ENCODE measurements around the gene HK1. TPM values are rescaled to one million over a fixed set of nuclear protein-coding genes. Genes with fewer than 3 reads are reported as not detected.
"Not testable (repeated sequence)": the region's sequence is repeated elsewhere in the genome, so short reads cannot be mapped to it uniquely, and the experiment has no call there.

Gene HK1
- total RNA-seq, 2 experiments from 2014 or later: 118 to 123 TPM

DNA sequence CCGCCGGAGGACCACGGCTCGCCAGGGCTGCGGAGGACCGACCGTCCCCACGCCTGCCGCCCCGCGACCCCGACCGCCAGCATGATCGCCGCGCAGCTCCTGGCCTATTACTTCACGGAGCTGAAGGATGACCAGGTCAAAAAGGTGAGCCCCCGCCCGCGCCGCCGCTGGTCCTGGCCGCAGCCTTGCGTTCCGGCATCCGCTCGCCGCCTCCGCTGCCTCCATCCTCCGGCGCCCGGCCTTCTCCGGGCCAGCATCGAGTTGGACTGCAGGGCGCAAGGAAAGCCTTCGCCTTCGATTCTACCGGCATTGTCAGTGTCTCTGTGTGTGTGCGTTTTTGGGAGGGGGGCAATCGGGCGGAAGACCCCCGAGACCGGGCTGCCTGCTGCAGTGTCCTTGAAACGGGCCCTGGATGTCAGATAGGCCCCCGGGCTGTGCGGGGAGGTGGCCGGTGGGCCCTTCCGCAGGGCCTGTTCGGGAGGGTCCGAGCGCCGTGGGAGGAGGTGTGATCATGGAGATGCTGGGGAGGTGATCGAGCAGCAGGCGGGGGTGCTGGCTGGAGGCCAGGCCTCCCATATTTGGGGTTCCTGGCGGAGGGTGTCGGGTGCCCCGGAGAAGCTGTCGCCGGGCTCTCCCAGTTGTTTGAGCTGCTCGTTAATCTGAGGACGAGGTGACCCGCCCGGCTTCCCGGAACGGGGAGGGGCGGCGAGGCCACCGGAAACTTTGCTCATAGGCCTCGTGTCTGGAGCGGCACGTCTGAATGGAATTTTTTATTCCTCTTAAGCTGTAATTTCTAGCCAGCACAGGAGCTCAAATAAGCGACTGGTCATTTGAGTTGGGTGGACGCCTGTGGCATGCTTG lies 40.8 kb downstream of the HK1 start:
- peak; percentile 33 for ATAC-seq (ENCODE audit: low read depth)
- peak overlapping the region; percentile 91 for H3K4me3 Mint-ChIP-seq
- no peaks in the 10 kb centered on the region for H3K27me3 Mint-ChIP-seq
- H3K36me3 Mint-ChIP-seq: peaks cover 3% of the 10 kb centered on the region
- peak overlapping the region; percentile 98 for H3K27ac Mint-ChIP-seq
- peaks cover 40% of the 10 kb centered on the region for H3K4me1 Mint-ChIP-seq
- H3K9me3 Mint-ChIP-seq: no peaks in the 10 kb centered on the region
- peak; percentile 74 for DNase-seq
- POLR2A ChIA-PET: interaction anchor here (1.0 to 2.9 kb wide), 14 partner anchors 9 to 140 kb away, joined by 3 to 31 read pairs (median 4); no protein-coding TSS in a partner anchor

DNA sequence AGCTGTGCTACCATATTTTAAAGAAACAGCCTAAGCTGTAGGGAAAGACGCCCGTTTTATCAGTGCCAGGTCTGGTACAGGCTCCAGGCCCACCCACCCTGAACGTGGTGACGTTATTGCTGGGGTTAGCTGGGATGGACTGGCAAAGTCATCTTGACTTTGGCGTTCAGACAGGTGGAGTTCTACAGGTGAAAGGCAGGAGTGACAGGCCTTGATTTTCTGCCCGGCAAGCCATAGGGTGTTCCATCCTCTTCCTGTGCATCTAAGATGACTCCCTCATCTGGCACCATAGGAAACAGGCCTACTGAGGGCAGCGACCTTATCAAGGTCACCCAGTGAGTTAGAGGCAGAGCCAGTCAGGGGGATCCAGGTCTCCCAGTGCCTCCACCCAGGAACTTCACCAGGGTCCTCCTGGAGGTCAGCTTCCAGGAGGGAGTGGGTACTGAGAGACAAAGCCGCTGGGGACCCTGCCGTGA lies 41.6 kb downstream of the HK1 start:
- H3K9me3 Mint-ChIP-seq: no peaks in the 10 kb centered on the region
- H3K4me1 Mint-ChIP-seq: peaks cover 43% of the 10 kb centered on the region
- H3K27me3 Mint-ChIP-seq: no peaks in the 10 kb centered on the region
- H3K4me3 Mint-ChIP-seq: peak overlapping the region; percentile 91
- H3K27ac Mint-ChIP-seq: peak overlapping the region; percentile 98
- peaks cover 3% of the 10 kb centered on the region for H3K36me3 Mint-ChIP-seq
- ATAC-seq (ENCODE audit: low read depth) (no peak), DNase-seq (no peak)
- POLR2A ChIA-PET: interaction anchor here (1.0 to 2.9 kb wide), 9 partner anchors 8 to 89 kb away, joined by 3 to 31 read pairs (median 4); no protein-coding TSS in a partner anchor

DNA sequence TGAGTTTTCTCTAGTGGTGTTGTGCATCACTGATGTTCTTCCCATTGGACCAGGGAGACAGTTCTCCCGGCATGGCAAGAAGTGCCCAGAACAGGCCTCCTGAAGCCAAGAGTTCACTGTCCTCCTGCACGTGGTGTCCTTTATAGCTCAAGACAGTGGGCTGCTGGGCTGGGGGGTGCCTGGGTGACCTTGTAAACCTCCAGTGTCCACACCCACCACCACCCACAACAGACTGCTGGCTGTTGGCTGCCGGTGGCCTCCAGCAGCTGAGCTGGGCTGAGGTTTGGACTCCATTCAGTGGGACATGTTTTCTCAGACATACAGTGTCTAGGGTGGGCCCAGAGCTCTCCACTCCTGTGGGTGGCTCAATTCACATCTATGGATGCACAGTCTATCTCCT lies 42.2 kb downstream of the HK1 start:
- peaks cover 47% of the 10 kb centered on the region for H3K4me1 Mint-ChIP-seq
- no peak for ATAC-seq (ENCODE audit: low read depth)
- H3K9me3 Mint-ChIP-seq: no peaks in the 10 kb centered on the region
- no peaks in the 10 kb centered on the region for H3K27me3 Mint-ChIP-seq
- H3K4me3 Mint-ChIP-seq: peak overlapping the region; percentile 91
- DNase-seq: no peak
- POLR2A ChIA-PET: interaction anchor here (1.0 kb wide), 1 partner anchor 199 kb away, joined by 3 read pairs; no protein-coding TSS in a partner anchor
- H3K27ac Mint-ChIP-seq: peak overlapping the region; percentile 98
- H3K36me3 Mint-ChIP-seq: peaks cover 3% of the 10 kb centered on the region

DNA sequence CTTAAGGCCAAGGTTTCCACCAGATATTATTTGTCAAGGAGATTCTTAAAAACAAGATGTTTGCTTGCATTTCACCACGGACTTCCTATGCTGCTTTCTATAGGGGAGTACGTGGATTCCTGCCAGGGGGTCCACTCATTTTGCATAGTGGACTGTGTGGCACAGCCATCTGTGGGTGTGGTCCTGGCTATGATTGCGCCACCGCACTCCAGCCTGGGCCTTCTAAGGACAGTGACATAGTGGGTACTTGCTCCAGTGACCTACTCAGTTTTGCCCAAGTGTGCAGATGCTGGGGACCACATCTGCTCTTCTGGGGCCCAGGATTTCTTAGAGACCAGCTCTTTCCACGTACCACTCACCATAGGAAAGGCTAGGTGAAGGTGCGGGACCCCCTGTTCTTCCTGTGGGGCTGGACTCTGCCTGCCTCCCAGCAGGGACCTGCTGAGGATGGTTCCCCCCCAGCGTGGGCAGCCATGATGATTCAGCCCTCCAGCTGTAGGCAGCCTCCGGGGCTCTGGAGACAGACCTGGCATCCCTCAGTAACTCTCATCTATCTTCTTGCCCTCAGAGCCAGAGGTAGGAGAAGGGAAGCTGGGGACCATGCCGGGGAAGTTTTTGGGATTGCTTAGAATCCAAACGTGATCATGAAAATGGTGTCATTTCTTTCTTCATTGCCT lies 42.9 kb downstream of the HK1 start:
- POLR2A ChIA-PET: interaction anchor here (1.0 kb wide), 1 partner anchor 199 kb away, joined by 3 read pairs; no protein-coding TSS in a partner anchor
- DNase-seq (no peak), ATAC-seq (ENCODE audit: low read depth) (no peak)
- Mint-ChIP-seq H3K4me3 (peak overlapping the region; percentile 91), H3K27me3 (no peaks in the 10 kb centered on the region), H3K36me3 (peaks cover 4% of the 10 kb centered on the region), H3K4me1 (peaks cover 46% of the 10 kb centered on the region), H3K27ac (peak overlapping the region; percentile 60), H3K9me3 (no peaks in the 10 kb centered on the region)

DNA sequence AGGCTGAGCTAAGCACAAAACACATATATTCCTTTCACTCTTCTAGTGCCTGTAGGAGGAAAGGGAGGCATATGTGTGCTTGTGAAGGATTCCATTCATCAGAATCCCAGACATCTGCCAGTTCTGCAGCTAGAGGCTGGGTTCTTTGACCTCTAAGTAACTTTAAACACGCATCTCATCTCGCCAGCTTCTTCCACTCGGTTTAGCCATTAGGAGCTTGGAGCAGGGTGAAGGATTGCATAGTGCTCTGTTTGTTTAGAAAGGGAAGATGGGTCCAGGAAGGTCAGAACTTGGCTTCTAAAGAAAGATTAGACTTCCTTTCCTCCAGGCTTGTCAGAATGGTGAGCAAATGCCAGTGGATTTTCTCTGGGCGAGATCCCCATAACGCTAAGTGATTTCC lies 43.6 kb downstream of the HK1 start:
- peak overlapping the region; percentile 7 for H3K27ac Mint-ChIP-seq
- no peaks in the 10 kb centered on the region for H3K27me3 Mint-ChIP-seq
- H3K9me3 Mint-ChIP-seq: no peaks in the 10 kb centered on the region
- ATAC-seq (ENCODE audit: low read depth) (no peak), DNase-seq (no peak)
- no peak overlapping the region for H3K4me3 Mint-ChIP-seq
- peaks cover 5% of the 10 kb centered on the region for H3K36me3 Mint-ChIP-seq
- H3K4me1 Mint-ChIP-seq: peaks cover 48% of the 10 kb centered on the region
- POLR2A ChIA-PET: interaction anchor here (1.0 kb wide), 1 partner anchor 200 kb away, joined by 3 read pairs; no protein-coding TSS in a partner anchor

DNA sequence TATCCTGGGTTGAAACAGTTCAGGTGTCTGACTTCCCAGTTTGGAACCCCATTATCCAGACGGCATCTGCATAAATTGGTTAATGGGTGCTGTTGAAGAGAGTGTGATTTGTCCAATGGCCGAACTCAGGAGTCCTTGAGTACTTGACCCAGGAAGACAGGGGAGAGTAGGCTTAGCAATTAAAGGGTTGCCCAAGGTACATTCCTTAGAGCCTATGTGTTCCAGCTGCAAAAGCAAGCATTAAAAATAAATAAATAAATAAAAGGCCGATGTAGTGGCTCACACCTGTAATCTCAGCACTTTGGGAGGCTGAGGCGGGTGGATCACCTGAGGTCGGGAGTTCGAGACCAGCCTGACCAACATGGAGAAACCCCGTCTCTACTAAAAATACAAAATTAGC lies 44.0 kb downstream of the HK1 start:
- ATAC-seq (ENCODE audit: low read depth); H3K36me3 Mint-ChIP-seq; H3K27me3 Mint-ChIP-seq; H3K27ac Mint-ChIP-seq; H3K9me3 Mint-ChIP-seq; H3K4me3 Mint-ChIP-seq; DNase-seq: not testable (repeated sequence)
- POLR2A ChIA-PET: interaction anchor here (0.7 kb wide), 1 partner anchor 69 kb away, joined by 7 read pairs; no protein-coding TSS in a partner anchor
- peaks cover 47% of the 10 kb centered on the region for H3K4me1 Mint-ChIP-seq

DNA sequence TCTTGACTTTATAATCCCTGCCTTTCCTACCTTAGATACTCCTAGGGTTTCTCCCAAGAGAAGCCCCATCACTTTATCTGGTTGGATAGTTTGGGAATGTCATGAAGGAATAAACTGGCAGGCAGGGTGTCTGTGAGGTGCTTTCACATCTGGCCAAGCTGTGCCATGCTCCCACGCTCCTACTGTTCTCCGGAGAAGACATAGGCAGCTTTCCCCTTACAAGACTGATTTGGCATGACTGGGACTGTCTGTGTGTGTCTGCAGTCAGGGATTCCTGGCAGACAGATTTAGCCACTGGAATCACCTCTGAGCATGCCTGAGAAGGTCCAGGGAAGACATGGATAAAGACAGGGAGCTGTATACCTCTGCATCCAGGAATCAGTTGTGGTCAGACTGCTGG lies 45.3 kb downstream of the HK1 start:
- H3K4me1 Mint-ChIP-seq: peaks cover 55% of the 10 kb centered on the region
- H3K27me3 Mint-ChIP-seq: no peaks in the 10 kb centered on the region
- H3K27ac Mint-ChIP-seq: peak overlapping the region; percentile 18
- DNase-seq (no peak), ATAC-seq (ENCODE audit: low read depth) (no peak)
- POLR2A ChIA-PET: no interaction called here
- peaks cover 5% of the 10 kb centered on the region for H3K36me3 Mint-ChIP-seq
- H3K9me3 Mint-ChIP-seq: no peaks in the 10 kb centered on the region
- H3K4me3 Mint-ChIP-seq: no peak overlapping the region

DNA sequence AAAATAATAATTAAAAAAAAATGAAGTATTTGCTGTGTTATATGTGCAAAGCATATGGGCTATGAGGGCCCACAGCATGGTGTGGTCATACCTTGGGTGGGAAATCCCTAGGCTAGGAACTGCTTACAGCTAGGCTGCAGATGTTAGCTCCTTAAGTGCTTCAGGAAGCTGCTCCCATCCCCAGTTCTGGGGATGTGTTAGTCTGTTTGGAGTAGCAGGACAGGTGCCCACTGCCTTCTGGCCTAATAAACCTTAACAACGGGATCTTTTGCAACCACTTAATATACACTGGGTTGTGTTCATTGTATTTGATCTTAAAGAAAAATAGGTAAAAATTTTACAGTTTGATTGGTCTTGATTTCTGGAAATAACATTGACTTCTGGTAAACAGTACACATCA lies 46.3 kb downstream of the HK1 start:
- POLR2A ChIA-PET: no interaction called here
- Mint-ChIP-seq H3K4me3 (no peak overlapping the region), H3K27me3 (no peaks in the 10 kb centered on the region), H3K4me1 (peaks cover 59% of the 10 kb centered on the region), H3K27ac (no peak overlapping the region), H3K36me3 (peaks cover 8% of the 10 kb centered on the region), H3K9me3 (no peaks in the 10 kb centered on the region)
- ATAC-seq (ENCODE audit: low read depth) (no peak), DNase-seq (no peak)

DNA sequence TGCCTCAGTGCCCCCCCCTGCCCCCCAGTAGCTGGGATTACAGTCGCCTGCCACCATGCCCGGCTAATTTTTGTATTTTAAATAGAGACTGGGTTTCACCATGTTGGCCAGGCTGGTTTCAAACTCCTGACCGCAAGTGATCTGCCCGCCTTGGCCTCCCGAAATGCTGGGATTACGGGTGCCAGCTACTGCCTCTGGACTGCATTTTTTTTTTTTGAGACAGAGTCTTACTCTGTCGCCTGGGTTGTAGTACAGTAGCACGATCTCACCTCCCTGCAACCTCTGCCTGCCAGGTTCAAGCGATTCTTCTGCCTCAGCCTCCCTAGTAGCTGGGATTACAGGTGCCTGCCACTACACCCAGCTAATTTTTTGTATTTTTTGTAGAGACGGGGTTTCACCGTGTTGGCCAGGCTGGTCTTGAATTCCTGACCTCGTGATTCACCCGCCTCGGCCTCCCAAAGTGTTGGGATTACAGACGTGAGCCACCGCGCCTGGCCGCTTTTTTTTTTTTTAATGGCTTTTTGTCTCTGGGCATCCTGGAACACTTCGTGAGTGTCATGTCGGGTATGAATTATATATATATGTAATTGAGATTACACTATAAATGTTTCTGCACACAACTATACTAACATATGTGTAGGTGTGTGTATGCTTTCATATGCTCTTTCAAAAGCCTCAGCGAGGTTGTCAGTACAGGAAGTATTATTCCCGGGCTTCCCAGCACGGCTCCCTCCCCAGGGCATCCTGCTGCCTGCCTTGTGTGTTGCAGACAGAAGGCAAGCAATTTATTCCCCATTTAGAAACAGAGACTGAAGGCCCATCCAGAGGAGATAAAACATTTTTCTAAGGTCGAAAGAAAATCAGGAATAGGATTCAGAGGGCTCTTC lies 47.6 kb downstream of the HK1 start:
- H3K36me3 Mint-ChIP-seq: peaks cover 15% of the 10 kb centered on the region
- H3K27me3 Mint-ChIP-seq; ATAC-seq (ENCODE audit: low read depth); H3K4me3 Mint-ChIP-seq; DNase-seq; H3K9me3 Mint-ChIP-seq: not testable (repeated sequence)
- peaks cover 53% of the 10 kb centered on the region for H3K4me1 Mint-ChIP-seq
- H3K27ac Mint-ChIP-seq: peak overlapping the region; percentile 67
- POLR2A ChIA-PET: interaction anchor here (0.6 to 0.7 kb wide), 2 partner anchors 39 to 276 kb away, joined by 3 read pairs; no protein-coding TSS in a partner anchor

DNA sequence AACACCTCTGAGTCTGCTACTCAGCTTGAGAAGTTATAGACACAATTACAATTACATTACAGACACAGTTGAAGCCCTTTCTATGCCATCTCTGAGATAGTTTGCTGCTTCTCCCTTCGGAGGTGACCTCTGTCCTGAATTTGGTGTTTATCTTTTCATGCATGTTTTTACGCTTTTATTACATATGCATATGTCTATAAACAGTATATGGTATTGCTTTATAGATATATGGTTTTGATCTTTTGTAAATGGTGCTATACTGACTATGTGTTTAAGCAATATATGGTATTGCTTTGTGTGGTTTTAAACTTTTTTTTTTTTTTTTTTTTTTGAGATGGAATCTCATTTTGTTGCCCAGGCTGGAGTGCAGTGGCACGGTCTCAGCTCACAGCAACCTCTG lies 48.4 kb downstream of the HK1 start:
- H3K27ac Mint-ChIP-seq: no peak overlapping the region

DNA sequence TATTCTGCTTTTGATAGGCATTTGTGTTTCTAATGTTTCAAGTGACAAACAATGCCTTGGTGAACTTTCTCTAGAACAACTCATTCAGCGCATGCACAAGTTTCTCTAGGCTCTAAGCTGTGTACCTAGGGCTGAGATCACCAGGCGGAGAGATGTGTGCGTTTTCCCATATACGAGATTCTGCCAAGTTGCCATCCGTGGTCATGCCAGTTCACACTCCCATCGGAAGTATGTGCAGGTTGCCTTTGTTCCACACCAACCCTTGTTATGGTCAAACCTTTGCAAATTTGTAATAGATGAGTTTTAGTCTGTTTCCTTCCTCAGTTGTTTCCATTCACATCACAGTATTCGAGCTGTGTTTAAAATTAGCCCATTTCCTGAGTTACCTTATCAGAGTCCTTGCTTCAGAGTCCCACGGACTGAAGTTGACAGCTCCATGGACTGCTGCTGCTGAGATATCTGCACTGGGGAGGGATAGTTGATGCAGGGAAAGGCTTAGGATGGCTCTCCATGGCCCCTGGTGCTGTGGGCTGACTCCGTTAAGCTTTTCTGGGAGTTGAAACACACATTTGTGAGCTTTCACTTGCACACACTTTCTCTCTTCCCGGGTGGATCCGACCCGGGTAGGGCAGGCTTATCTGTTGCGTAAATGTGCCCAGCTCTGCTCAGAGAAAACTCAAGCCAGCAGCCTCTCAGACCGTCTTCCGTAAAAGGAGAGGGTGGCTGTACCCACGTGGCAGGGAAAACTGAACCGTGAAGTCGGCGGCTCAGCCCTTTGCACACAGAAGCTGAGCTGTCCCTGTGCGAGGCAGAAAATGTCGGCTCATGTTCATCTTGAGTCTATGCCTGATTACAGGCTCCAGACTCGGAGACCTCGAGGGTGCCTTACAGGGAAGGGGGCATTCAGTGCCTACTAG lies 49.4 kb downstream of the HK1 start:
- no peaks in the 10 kb centered on the region for H3K27me3 Mint-ChIP-seq
- H3K4me3 Mint-ChIP-seq: peak overlapping the region; percentile 74
- peaks cover 13% of the 10 kb centered on the region for H3K36me3 Mint-ChIP-seq
- ATAC-seq (ENCODE audit: low read depth): peak; percentile 78
- peak; percentile 44 for DNase-seq
- H3K9me3 Mint-ChIP-seq: no peaks in the 10 kb centered on the region
- H3K27ac Mint-ChIP-seq: peak overlapping the region; percentile 75
- POLR2A ChIA-PET: interaction anchor here (0.7 to 2.6 kb wide), 6 partner anchors 9 to 21 kb away, joined by 3 to 31 read pairs (median 3); no protein-coding TSS in a partner anchor
- H3K4me1 Mint-ChIP-seq: peaks cover 44% of the 10 kb centered on the region

More for the DNA sequence above, 48.4 kb downstream of the HK1 start:
- DNase-seq: no peak
- no peak for ATAC-seq (ENCODE audit: low read depth)
- Mint-ChIP-seq H3K4me3 (no peak overlapping the region), H3K36me3 (peaks cover 13% of the 10 kb centered on the region), H3K4me1 (peaks cover 46% of the 10 kb centered on the region), H3K27me3 (no peaks in the 10 kb centered on the region), H3K9me3 (no peaks in the 10 kb centered on the region)
- POLR2A ChIA-PET: interaction anchor here (1.6 to 2.6 kb wide), 2 partner anchors 8 to 18 kb away, joined by 9 to 31 read pairs; no protein-coding TSS in a partner anchor

DNA sequence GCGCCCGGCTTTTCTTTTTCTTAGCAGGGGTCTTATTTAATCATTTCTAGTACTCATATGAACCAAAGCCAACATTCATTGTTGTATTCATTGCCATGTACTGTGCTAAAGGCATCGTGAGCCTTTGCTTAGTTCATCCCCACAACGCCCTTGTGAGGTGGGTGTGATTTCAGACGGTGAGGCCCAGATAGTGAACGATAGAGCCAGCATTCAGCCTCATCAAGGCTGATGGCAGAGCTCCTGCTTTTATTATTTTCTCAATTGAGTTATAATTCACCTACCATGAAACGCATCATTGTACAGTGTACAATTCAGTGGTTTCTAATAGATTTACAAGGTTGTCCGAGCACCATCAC lies 50.1 kb downstream of the HK1 start:
- H3K4me3 Mint-ChIP-seq: peak overlapping the region; percentile 74
- peaks cover 46% of the 10 kb centered on the region for H3K4me1 Mint-ChIP-seq
- H3K9me3 Mint-ChIP-seq: no peaks in the 10 kb centered on the region
- POLR2A ChIA-PET: interaction anchor here (0.8 to 2.6 kb wide), 4 partner anchors 8 to 16 kb away, joined by 3 to 31 read pairs (median 6); no protein-coding TSS in a partner anchor
- ATAC-seq (ENCODE audit: low read depth) (peak; percentile 3), DNase-seq (no peak)
- H3K27ac Mint-ChIP-seq: peak overlapping the region; percentile 75
- H3K36me3 Mint-ChIP-seq: peaks cover 13% of the 10 kb centered on the region
- no peaks in the 10 kb centered on the region for H3K27me3 Mint-ChIP-seq
